ENCODE measurements around the gene COA5.

Gene COA5

DNA sequence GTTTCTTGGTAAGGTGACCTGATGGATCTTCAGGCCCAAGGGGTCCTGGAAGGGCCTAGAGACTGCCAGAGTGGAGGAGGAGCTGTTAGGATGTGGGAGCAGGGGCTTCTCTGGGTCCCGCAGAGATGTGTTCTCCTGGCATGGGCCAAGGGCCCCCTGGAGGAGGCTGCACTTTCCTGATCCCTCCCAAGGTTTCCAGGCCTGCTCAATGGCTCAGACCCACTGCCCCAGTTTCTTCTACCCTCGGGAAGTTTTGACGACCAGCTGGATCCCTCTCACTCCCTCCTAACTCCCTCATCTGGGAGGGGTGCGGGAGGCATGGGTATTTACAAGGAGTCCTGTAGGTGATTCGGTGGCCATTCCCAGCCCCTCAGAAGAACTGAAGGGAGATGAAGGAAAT is 36.1 kb downstream of the COA5 start:
- TF ChIP-seq, protein P1, sequence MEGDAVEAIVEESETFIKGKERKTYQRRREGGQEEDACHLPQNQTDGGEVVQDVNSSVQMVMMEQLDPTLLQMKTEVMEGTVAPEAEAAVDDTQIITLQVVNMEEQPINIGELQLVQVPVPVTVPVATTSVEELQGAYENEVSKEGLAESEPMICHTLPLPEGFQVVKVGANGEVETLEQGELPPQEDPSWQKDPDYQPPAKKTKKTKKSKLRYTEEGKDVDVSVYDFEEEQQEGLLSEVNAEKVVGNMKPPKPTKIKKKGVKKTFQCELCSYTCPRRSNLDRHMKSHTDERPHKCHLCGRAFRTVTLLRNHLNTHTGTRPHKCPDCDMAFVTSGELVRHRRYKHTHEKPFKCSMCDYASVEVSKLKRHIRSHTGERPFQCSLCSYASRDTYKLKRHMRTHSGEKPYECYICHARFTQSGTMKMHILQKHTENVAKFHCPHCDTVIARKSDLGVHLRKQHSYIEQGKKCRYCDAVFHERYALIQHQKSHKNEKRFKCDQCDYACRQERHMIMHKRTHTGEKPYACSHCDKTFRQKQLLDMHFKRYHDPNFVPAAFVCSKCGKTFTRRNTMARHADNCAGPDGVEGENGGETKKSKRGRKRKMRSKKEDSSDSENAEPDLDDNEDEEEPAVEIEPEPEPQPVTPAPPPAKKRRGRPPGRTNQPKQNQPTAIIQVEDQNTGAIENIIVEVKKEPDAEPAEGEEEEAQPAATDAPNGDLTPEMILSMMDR (IDR thresholded peaks at IDR 0.05; ENCODE audit: insufficient read depth, missing control alignments), result no peak
- FAIRE-seq (no peak), DNase-seq (ENCODE audit: insufficient read length, low spot score) (no peak)

DNA sequence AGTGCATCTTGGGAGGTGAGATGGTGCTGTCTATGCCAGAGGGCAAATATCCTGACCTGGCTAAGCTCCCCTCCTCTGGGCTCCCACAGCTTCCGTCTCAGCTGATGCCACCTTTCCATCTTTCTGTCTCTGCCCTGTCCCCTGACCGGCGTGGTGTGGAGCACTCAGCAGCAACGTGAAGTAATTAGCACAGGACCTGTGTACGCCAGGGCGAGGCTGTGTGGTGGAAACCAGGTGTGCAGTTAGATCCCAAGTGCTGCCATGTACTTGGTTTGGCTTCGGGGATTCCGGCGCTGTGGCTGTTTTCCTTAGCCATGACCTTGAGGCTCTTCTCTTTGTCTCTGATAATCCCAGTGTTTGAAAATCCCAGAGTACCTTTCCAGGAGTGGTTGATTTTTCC is 36.5 kb downstream of the COA5 start:
- no peak for FAIRE-seq
- no peak for DNase-seq (ENCODE audit: insufficient read length, low spot score)
- TF ChIP-seq, protein P1 (IDR thresholded peaks at IDR 0.05; ENCODE audit: insufficient read depth, missing control alignments), result no peak

DNA sequence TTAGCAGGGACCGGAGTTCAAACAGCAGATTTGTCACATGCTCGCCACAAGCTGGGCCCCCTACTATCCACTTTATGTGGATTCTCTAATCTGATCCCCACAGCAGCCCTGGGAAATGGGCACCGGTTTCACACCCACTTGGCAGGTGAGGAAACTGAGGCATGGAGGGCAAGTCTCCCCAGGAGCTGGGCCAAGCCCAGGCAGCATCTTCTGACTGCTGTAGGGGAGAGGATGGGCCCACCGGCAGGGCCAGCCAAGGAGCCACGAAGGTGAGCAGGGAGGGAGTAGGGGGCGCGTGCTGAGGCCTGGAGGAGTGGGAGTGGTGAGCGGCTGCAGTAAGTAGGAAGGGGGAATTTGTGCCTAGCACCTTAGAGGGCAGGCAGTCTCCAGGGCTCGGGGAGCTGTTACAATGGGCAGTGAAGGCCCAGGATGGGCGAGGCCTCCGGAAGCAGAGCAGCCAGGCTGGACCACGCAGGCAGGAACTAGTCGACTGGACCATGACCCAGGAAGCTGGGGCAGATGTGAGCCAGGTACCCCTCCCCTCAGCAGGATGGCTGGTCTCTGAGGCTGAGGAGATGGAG is 37.1 kb downstream of the COA5 start:
- TF ChIP-seq, protein P1 (IDR thresholded peaks at IDR 0.05; ENCODE audit: insufficient read depth, missing control alignments), result no peak
- no peak for DNase-seq (ENCODE audit: insufficient read length, low spot score)
- no peak for FAIRE-seq

DNA sequence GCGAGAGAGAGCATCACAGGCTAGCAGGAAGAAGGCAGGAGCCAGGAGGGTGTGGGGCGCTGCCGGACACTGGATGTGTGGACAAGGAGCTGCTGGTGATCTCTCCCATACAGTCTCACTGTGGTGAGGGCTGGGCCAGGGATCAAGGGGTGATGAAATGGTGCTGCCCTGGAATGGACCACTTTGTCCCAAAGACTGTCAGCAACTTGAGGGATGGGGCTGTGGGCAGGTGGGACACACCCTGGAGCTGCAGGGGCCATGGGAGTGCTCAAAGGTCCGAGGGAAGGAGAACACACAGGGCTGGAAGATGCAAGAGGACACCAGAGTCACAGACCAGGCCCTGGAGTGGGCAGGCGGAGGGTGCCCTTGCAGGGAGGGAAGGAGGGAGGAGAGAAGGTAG is 38.0 kb downstream of the COA5 start:
- FAIRE-seq (no peak), DNase-seq (ENCODE audit: insufficient read length, low spot score) (no peak)
- TF ChIP-seq, protein P1 (IDR thresholded peaks at IDR 0.05; ENCODE audit: insufficient read depth, missing control alignments), result no peak

DNA sequence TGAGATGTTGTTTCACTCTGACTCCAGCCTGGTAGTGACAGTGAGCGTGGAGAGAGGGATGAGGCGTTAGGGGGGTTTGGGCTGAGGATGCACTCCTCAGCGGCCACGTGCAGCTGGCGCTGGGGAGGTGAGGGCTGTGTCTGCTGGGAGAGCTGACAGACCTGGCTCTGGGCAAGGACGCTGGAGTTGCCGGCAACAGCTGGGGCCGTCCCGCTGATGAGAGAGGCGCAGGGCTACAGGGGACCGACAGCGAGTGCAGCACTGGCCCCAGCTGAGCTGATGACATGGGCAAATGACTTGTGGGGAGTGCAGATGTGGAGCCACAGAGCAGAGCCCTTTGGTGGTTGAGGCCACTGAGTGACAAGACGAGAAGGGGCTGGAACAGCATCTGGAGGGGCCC is 38.4 kb downstream of the COA5 start:
- FAIRE-seq (no peak), DNase-seq (ENCODE audit: insufficient read length, low spot score) (no peak)
- TF ChIP-seq, protein P1 (IDR thresholded peaks at IDR 0.05; ENCODE audit: insufficient read depth, missing control alignments), result no peak

DNA sequence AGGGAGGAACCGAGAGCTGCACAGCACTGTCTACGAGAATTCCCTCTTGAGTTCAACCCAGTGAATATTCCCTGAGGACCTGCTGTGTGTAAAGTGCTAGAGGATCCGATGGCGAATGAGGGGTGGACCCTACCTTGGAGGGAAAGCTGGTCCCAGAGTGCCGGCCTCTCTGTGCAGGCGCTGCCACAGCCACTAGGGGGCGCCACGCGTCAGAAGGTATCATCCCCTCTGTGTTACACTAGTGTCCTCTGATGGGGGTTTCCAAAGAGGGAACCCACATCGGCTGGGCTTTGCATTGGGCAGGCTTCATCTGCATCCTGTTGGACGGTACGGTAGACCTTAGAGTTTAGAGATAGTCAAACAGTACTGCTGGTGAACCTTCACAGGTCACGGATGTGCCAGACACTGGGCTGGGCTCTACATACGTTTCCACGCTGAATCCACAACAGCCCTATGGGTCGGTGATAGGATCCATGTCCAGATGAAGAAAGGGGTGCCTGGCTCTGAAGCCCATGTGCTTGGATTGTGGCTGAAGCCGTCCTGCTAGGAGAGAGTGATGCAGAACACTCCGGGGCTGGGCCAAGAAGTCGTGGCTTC is 39.0 kb downstream of the COA5 start:
- peak; percentile 73 for DNase-seq (ENCODE audit: insufficient read length, low spot score)
- TF ChIP-seq, protein P1 (IDR thresholded peaks at IDR 0.05; ENCODE audit: insufficient read depth, missing control alignments), result peak; percentile 76

DNA sequence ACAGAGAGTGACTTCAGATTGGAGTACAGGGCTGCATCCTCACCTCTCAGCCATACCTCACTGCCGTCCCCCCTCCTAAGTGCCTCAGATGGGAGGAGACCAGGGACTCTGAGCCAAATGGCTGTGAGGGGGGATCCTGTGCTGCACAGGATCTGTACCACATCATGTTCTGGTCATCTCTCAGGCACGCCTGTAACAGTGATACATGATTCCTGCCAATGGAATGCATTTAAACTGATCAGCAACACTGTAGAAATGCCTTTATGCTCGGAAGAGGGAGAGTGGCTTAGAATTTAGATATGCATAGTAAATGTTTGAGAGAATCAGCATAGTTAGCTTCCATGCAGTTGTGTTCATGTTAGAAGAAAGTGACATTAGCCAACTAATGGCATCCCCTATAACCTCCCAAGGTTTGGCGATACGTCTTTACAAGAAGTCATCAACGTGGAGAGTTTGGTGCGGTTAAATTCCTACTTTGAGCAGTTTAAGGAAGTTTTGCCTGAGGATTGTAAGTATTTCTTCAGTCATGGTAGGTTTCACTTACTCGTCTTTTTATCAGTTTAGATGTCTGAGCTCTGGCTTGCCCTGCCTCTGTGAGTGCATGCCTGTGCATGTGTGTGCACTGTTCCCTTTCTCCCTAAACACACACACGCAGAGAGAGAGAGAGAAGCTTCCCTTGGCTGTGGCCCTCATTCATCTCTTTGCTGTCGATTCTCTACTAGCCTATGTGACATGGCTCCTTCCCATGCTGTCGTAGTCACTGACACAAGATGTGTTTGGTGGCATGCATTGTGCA is 40.0 kb downstream of the COA5 start:
- FAIRE-seq, result no peak
- no peak for DNase-seq (ENCODE audit: insufficient read length, low spot score)
- TF ChIP-seq, protein P1 (IDR thresholded peaks at IDR 0.05; ENCODE audit: insufficient read depth, missing control alignments), result no peak

More for the DNA sequence above, 39.0 kb downstream of the COA5 start:
- no peak for FAIRE-seq

Measured in D721Med (cell line).